IMR-90 (cell line): ENCODE data around the gene CD36. TPM values are rescaled to one million over a fixed set of nuclear protein-coding genes. Genes with fewer than 3 reads are reported as not detected.
A peak's percentile ranks its signal among the peaks of the same experiment; 100 is the strongest.

ENCODE experiments used
- ATAC-seq: fragments of 200-7000 bp; cut with Tn5 transposase; 2 replicates; pipeline ENCODE4 v1.9.1; 2020; ENCODE audit warnings: low read depth, mild to moderate bottlenecking, moderate library complexity
- BruUV-seq: library from RNA; stranded (reverse); fragments of 400-500 nt; replicated peaks from 2 replicates; lab custom pipeline; 2021; lab: Mats Ljungman, UMichigan
- CTCF ChIA-PET: fragments of 300-600 bp; formaldehyde crosslinking; extraction: SDS; loops from one replicate; lab custom pipeline; 2021; ENCODE audit warnings: antibody characterized with exemption; lab: Yijun Ruan, JAX
- POLR2A ChIA-PET: fragments of 300-600 bp; sonication (Branson Sonifier 250); formaldehyde crosslinking; loops from one replicate; lab custom pipeline; 2022; ENCODE audit warnings: antibody characterized with exemption; ENCODE audit not compliant: unreplicated experiment; lab: Charles Lee
- DNase-seq: peaks from one replicate; pipeline ENCODE4 v3.0.0; 2013
- H2AFZ ChIP-seq: replicated peaks from 2 replicates; pipeline ENCODE3; 2013; ENCODE audit warnings: low read length, mild to moderate bottlenecking; ENCODE audit not compliant: poor library complexity
- H2AK5ac ChIP-seq: 2 replicates; pipeline ENCODE4 v1.6.1; 2013; ENCODE audit warnings: low read depth, low read length, inconsistent platforms
- H2AK9ac ChIP-seq: replicated peaks from 2 replicates; pipeline ENCODE3; 2013; ENCODE audit warnings: mild to moderate bottlenecking, low read depth, low read length, moderate library complexity; ENCODE audit not compliant: poor library complexity
- H2BK120ac ChIP-seq: 2 replicates; pipeline ENCODE4 v1.6.1; 2013; ENCODE audit warnings: low read depth, low read length, inconsistent platforms
- H2BK15ac ChIP-seq: 3 replicates; pipeline ENCODE4 v1.6.1; 2013; ENCODE audit warnings: low read depth, low read length, inconsistent platforms
- H2BK20ac ChIP-seq: 2 replicates; pipeline ENCODE4 v1.6.1; 2013; ENCODE audit warnings: low read depth, mild to moderate bottlenecking, inconsistent platforms, low read length, moderate library complexity
- H2BK5ac ChIP-seq: 2 replicates; pipeline ENCODE4 v1.6.1; 2013; ENCODE audit warnings: mild to moderate bottlenecking, low read depth, low read length, inconsistent platforms; ENCODE audit not compliant: poor library complexity, severe bottlenecking
- H3K14ac ChIP-seq: replicated peaks from 2 replicates; pipeline ENCODE4 v1.6.1; 2013; ENCODE audit warnings: low read depth, low read length, inconsistent platforms
- H3K18ac ChIP-seq: 2 replicates; pipeline ENCODE4 v1.6.1; 2013; ENCODE audit warnings: low read depth, low read length, control low read depth
- H3K23ac ChIP-seq: 2 replicates; pipeline ENCODE4 v1.6.1; 2013; ENCODE audit warnings: low read depth, low read length, inconsistent platforms
- H3K27ac ChIP-seq: 2 replicates; pipeline ENCODE4 v1.5.1; 2013; ENCODE audit warnings: mild to moderate bottlenecking, control low read depth, low read length; ENCODE audit not compliant: insufficient read depth
- H3K27me3 ChIP-seq: 2 replicates; pipeline ENCODE4 v1.6.1; 2013; ENCODE audit warnings: low read length; ENCODE audit not compliant: control insufficient read depth, insufficient read depth
- H3K36me3 ChIP-seq: 2 replicates; pipeline ENCODE4 v1.6.1; 2013; ENCODE audit warnings: low read length, mixed read lengths; ENCODE audit not compliant: control insufficient read depth, insufficient read depth
- H3K4ac ChIP-seq: 2 replicates; pipeline ENCODE4 v1.6.1; 2013; ENCODE audit warnings: low read depth, low read length, inconsistent platforms
- H3K4me1 ChIP-seq: 2 replicates; pipeline ENCODE4 v1.6.1; 2013; ENCODE audit warnings: low read length, mixed read lengths; ENCODE audit not compliant: control insufficient read depth, insufficient read depth
- H3K4me2 ChIP-seq: 2 replicates; pipeline ENCODE4 v1.6.1; 2013; ENCODE audit warnings: low read depth, mild to moderate bottlenecking, control low read depth, low read length, moderate library complexity
- H3K4me3 ChIP-seq: 2 replicates; pipeline ENCODE4 v1.5.1; 2013; ENCODE audit warnings: low read depth, mild to moderate bottlenecking, control low read depth, low read length, moderate library complexity; ENCODE audit not compliant: insufficient read depth
- H3K56ac ChIP-seq: 2 replicates; pipeline ENCODE4 v1.6.1; 2013; ENCODE audit warnings: low read length, inconsistent platforms; ENCODE audit not compliant: insufficient read depth; ENCODE audit errors: extremely low read depth
- H3K79me1 ChIP-seq, 2 experiments: 2 replicates each; pipeline ENCODE4 v1.6.1; 2013; ENCODE audit warnings: low read length in 2 of 2, inconsistent platforms in 1 of 2, low read depth in 1 of 2
- H3K9ac ChIP-seq: 2 replicates; pipeline ENCODE4 v1.6.1; 2013; ENCODE audit warnings: low read depth, low read length, control low read depth
- H3K9me1 ChIP-seq: 2 replicates; pipeline ENCODE4 v1.6.1; 2013; ENCODE audit warnings: low read length, inconsistent platforms; ENCODE audit not compliant: insufficient read depth
- H3K9me3 ChIP-seq: 2 replicates; pipeline ENCODE4 v1.6.1; 2013; ENCODE audit warnings: low read length; ENCODE audit not compliant: control insufficient read depth, insufficient read depth
- H4K20me1 ChIP-seq: 2 replicates; pipeline ENCODE4 v1.6.1; 2013; ENCODE audit warnings: low read length, inconsistent platforms; ENCODE audit not compliant: insufficient read depth
- H4K5ac ChIP-seq: 2 replicates; pipeline ENCODE4 v1.6.1; 2013; ENCODE audit warnings: mild to moderate bottlenecking, low read depth, low read length, control low read depth
- H4K8ac ChIP-seq, 2 experiments: 2 replicates each; pipeline ENCODE4 v1.6.1; 2013; ENCODE audit warnings: low read depth in 2 of 2, low read length in 2 of 2, control low read depth in 1 of 2, inconsistent platforms in 1 of 2
- H4K91ac ChIP-seq: 2 replicates; pipeline ENCODE4 v1.6.1; 2013; ENCODE audit warnings: low read depth, low read length, inconsistent platforms; ENCODE audit not compliant: insufficient read depth
- CHD1 ChIP-seq: IDR thresholded peaks from 2 replicates; pipeline ENCODE4 v1.6.1; 2012; ENCODE audit warnings: low read depth, low read length, improper control_type of control experiment
- MAFK ChIP-seq: IDR thresholded peaks from 2 replicates; pipeline ENCODE4 v1.6.1; 2012; ENCODE audit warnings: low read depth, low read length, improper control_type of control experiment
- WGBS, 2 experiments: methylation state at CpG; one replicate each; pipeline versions ENCODE4 v1.1.5 to v1.1.7; 2013; ENCODE audit warnings: missing lambda C conversion rate in 2 of 2; ENCODE audit not compliant: insufficient read length in 1 of 2; ENCODE audit errors: extremely low coverage in 2 of 2; 5-methylcytosine and 5-hydroxymethylcytosine counted together
- dilution Hi-C: fragments of 300-500 bp; cut with HindIII; formaldehyde crosslinking; loops from one replicate; pipeline ENCODE4 v1.14.3; 2018; ENCODE audit warnings: low sequenced_read_pairs; ENCODE audit not compliant: unreplicated experiment
- in situ Hi-C: fragments of 300-500 bp; cut with MboI; formaldehyde crosslinking; loops from 3 replicates; pipeline ENCODE4 v1.14.3; 2019; ENCODE audit warnings: low sequenced_read_pairs, inconsistent platforms, mixed read lengths
- intact Hi-C: fragments of 100-400 bp; cut with micrococcal nuclease; formaldehyde crosslinking; loops from 2 replicates; pipeline ENCODE4 v1.10.0; 2022
- polyA plus RNA-seq, 3 experiments: library from polyadenylated mRNA; depleted of rRNA; stranded (reverse); fragments of >200 nt; gene quantifications; 2 replicates each; pipeline ENCODE4 v1.2.3, GENCODE V29; 2012; ENCODE audit warnings: low replicate concordance in 1 of 3
- total RNA-seq: library from RNA; depleted of rRNA; stranded (reverse); fragments of >200 nt; gene quantifications from 2 replicates; pipeline ENCODE4 v1.2.3, GENCODE V29; 2012

The CD36 gene
- total and polyA plus RNA-seq, 2 of the 4 experiments (the other 2 are of a cell fraction), result 0.19 to 0.54 TPM

DNA sequence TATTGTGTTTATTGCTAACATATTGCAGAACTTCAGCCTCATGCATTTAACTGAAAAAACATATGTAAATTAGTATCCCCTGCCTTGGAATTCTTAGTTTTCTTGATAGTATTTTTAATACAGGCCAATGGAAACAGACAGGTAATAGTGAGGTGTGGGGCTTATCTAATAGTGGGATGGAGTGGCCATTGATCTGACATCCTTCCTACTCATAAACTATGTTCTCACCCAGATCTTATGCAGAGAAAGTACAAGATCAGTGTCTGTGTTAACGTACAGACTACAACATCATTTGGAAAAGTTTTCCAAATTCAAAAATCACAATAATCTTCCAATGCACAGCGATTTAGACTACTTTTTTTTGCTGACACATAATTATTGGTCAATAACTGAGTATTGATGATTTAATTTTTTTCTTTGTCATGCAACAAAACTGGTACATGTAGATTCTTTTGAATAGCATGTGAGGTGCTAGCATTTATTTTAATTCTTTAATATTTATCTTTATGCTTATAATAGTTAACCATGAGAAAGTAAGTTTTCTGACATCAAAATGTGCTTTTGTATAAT, 9.7 kb downstream of the CD36 start:
- Histone ChIP-seq H4K20me1 (no peaks in the 10 kb centered on the region), H2BK15ac (no peak overlapping the region), H3K27me3 (no peaks in the 10 kb centered on the region), H3K9me1 (no peaks in the 10 kb centered on the region), H2AFZ (no peak overlapping the region), H4K5ac (no peak overlapping the region), H4K91ac (no peak overlapping the region), H3K14ac (no peak overlapping the region), H2BK5ac (no peak overlapping the region), H3K27ac (no peak overlapping the region), H2BK120ac (no peak overlapping the region), H2BK20ac (no peak overlapping the region), H3K4me3 (no peak overlapping the region), H3K18ac (no peak overlapping the region), H3K4me1 (no peaks in the 10 kb centered on the region), H3K36me3 (no peaks in the 10 kb centered on the region), H2AK5ac (no peak overlapping the region), H3K23ac (no peak overlapping the region), H2AK9ac (no peak overlapping the region), H3K9ac (no peak overlapping the region), H3K79me1 (no peaks in the 10 kb centered on the region), H3K56ac (no peak overlapping the region), H3K4me2 (no peak overlapping the region), H4K8ac (no peak overlapping the region), H3K4ac (no peak overlapping the region), H3K9me3 (no peaks in the 10 kb centered on the region)
- POLR2A ChIA-PET, result no interaction called here
- intact Hi-C loops (no loop called here), dilution Hi-C loops (no loop called here), in situ Hi-C loops (no loop called here)
- no CpG with 5 or more reads among the region's 2 CpGs for WGBS, 2 experiments
- TF ChIP-seq CHD1, result no peak
- peak; percentile 91 for TF ChIP-seq MAFK
- DNase-seq (no peak), ATAC-seq (no peak)
- CTCF ChIA-PET, result no interaction called here
- no TSS peak for BruUV-seq
